Transverse colon (tissue), 4 donors: ENCODE results near the gene LINGO1. TPM values are rescaled to one million over a fixed set of nuclear protein-coding genes. Genes with fewer than 3 reads are reported as not detected.

Source experiments
- DNase-seq: peaks from one replicate; pipeline ENCODE4 v3.0.0-alpha.2; 2019
- H3K27ac ChIP-seq, 4 donors: fragments of 200-600 bp; sonication (generic); 2 replicates each; pipeline ENCODE4 v1.5.1; 2016 to 2018; ENCODE audit warnings: inconsistent platforms in 4 of 4
- H3K27me3 ChIP-seq: fragments of 200-600 bp; sonication (generic); 2 replicates; pipeline ENCODE4 v1.5.1; 2017; ENCODE audit warnings: inconsistent platforms
- H3K36me3 ChIP-seq, 4 donors: fragments of 200-600 bp; sonication (generic); 2 replicates each; pipeline ENCODE4 v1.5.1; 2017 to 2019; ENCODE audit warnings: inconsistent platforms in 4 of 4
- H3K4me1 ChIP-seq, 4 donors: fragments of 200-600 bp; sonication (generic); 2 replicates each; pipeline ENCODE4 v1.5.1; 2017 to 2020; ENCODE audit warnings: inconsistent platforms in 4 of 4
- H3K4me3 ChIP-seq, 4 donors: fragments of 200-600 bp; sonication (generic); 1 replicate in 1 of 4; 2 replicates in 3 of 4; pipeline versions ENCODE4 v1.5.1 to v1.6.1; 2017 to 2019; ENCODE audit warnings: inconsistent platforms in 4 of 4
- H3K9me3 ChIP-seq, 2 donors: fragments of 200-600 bp; sonication (generic); 2 replicates each; pipeline ENCODE4 v1.5.1; 2017 to 2019; ENCODE audit warnings: inconsistent platforms in 2 of 2
- EP300 ChIP-seq: sonication (generic); formaldehyde crosslinking; IDR thresholded peaks from one replicate; pipeline ENCODE4 v1.6.1; 2017; ENCODE audit warnings: antibody characterized with exemption, low read depth
- POLR2A ChIP-seq: fragments of 450-650 bp; IDR thresholded peaks from one replicate; pipeline ENCODE4 v1.6.1; 2016; ENCODE audit warnings: antibody characterized with exemption, mild to moderate bottlenecking, moderate library complexity
- POLR2AphosphoS5 ChIP-seq, 3 donors: sonication (generic); formaldehyde crosslinking; IDR thresholded peaks; one replicate each; pipeline ENCODE4 v1.6.1; 2016; ENCODE audit warnings: antibody characterized with exemption in 3 of 3
- WGBS, 2 donors: methylation state at CpG; one replicate each; pipeline ENCODE4 v1.1.5; 2018; ENCODE audit warnings: low coverage in 1 of 2; 5-methylcytosine and 5-hydroxymethylcytosine counted together
- in situ Hi-C, 4 donors: fragments of 200-750 bp; cut with MboI; loops; one replicate each; pipeline versions ENCODE4 v1.15.0 to v1.15.1; 2017; ENCODE audit warnings: low sequenced_read_pairs in 3 of 4, low pct_ligation_motif_present in 1 of 4, low pct_unique_long_range_greater_than_20kb in 1 of 4
- intact Hi-C: fragments of 100-400 bp; cut with DNase I; formaldehyde crosslinking; loops from one replicate; pipeline ENCODE4 v1.15.1; 2023; ENCODE audit warnings: low total_unique reads
- total RNA-seq, 4 donors: library from RNA; depleted of rRNA; stranded (reverse); fragments of >200 nt; gene quantifications; one replicate each; pipeline ENCODE4 v1.1.0, GENCODE V29; 2016
- TF ChIP-seq, protein P1 (sequence below), 5 experiments: fragments of 200-600 bp in 3 of 5; fragments of 450-650 bp in 2 of 5; sonication (generic) in 3 of 5; IDR thresholded peaks; 1 replicate in 2 of 5; 2 replicates in 3 of 5; pipeline ENCODE4 v1.5.1; 2016 to 2017; ENCODE audit warnings: antibody characterized with exemption in 5 of 5, inconsistent platforms in 3 of 5, mild to moderate bottlenecking in 2 of 5, moderate library complexity in 1 of 5

Gene LINGO1
- total RNA-seq, 4 donors from 2014 or later: 0.27 to 0.95 TPM; not detected in 2

DNA sequence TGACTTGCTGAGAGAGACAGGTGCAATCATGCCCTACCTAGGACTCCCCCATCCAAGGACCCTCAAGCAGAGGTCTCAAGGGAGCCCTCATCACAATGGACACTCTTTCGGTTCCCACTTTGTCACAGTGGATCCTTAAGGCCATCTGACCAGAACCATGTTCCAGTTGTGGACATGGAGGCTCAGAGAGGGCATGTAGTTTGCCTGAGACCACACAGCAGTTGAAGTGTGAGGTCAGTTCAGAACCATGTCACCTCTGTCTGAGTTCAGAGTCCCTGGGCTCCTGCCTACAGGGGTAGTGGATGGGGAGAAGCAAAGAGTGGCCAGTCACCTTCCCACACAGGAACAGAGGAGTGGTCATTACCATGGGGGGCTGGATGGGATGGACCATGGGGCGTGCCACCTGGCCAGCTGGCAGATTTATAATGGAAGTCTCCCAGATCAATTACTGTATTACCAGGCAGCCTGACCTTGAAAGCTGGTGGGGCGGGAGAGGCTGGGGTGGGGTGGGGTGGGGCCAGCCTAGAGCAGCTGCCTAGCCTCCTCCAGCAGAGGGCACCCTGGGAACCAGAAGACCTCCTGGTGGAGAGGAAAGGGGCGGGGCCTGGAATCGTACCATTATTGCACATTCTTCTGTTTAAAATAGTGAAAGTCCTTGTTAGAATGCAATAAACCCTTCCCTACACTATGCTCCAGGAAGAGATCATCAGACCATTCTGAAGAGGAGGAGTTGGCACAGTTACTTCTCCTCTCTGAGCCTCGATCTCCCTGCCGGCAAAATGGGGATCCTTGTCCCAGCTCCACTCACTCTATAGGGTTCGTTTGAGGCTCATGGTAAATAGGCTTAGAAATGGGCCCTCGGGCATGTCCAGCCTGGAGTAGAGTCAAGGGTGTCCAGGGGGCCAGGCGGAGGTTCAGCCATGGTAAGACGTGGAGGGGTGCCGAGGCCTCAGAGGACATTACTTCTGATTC is 26.9 kb upstream of the LINGO1 start:
- in situ Hi-C loops (no loop called here), intact Hi-C loops (no loop called here)
- peak; percentile 82 for DNase-seq
- Histone ChIP-seq H3K36me3 (no peaks in the 10 kb centered on the region), H3K27me3 (peaks cover 4% of the 10 kb centered on the region), H3K9me3 (no peaks in the 10 kb centered on the region), H3K4me1 (peaks cover 0 to 18% (median 8%) of the 10 kb centered on the region in 4 donors), H3K4me3 (no peak overlapping the region), H3K27ac (no peak overlapping the region)
- 45% methylated on average over 12 of the region's 12 CpGs; no CpG with 5 or more reads in 1 of the 2 donors for WGBS, 2 donors
- TF ChIP-seq, protein P1, sequence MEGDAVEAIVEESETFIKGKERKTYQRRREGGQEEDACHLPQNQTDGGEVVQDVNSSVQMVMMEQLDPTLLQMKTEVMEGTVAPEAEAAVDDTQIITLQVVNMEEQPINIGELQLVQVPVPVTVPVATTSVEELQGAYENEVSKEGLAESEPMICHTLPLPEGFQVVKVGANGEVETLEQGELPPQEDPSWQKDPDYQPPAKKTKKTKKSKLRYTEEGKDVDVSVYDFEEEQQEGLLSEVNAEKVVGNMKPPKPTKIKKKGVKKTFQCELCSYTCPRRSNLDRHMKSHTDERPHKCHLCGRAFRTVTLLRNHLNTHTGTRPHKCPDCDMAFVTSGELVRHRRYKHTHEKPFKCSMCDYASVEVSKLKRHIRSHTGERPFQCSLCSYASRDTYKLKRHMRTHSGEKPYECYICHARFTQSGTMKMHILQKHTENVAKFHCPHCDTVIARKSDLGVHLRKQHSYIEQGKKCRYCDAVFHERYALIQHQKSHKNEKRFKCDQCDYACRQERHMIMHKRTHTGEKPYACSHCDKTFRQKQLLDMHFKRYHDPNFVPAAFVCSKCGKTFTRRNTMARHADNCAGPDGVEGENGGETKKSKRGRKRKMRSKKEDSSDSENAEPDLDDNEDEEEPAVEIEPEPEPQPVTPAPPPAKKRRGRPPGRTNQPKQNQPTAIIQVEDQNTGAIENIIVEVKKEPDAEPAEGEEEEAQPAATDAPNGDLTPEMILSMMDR (IDR thresholded peaks at IDR 0.05): peak; percentile 13 to 54 (median 29)
- TF ChIP-seq POLR2A: no peak

GRCh38 chr15:77658304-77658703 is 25.6 kb upstream of the LINGO1 start:
- intact Hi-C loops (no loop called here), in situ Hi-C loops (no loop called here)
- Histone ChIP-seq H3K27ac (no peak overlapping the region), H3K4me1 (peaks cover 0 to 18% (median 8%) of the 10 kb centered on the region in 4 donors), H3K9me3 (peaks cover 0 to 4% of the 10 kb centered on the region in 2 donors), H3K4me3 (no peak overlapping the region), H3K36me3 (no peaks in the 10 kb centered on the region), H3K27me3 (peaks cover 4% of the 10 kb centered on the region)
- no peak for DNase-seq
- TF ChIP-seq EP300 (no peak), POLR2A (no peak), POLR2AphosphoS5 (IDR thresholded peaks at IDR 0.05) (no peak)
- TF ChIP-seq, protein P1 (IDR thresholded peaks at IDR 0.05): no peak
- 85 to 90% methylated on average over 2 to 6 of the region's 6 CpGs for WGBS, 2 donors

- 69% methylated on average over 23 of the region's 23 CpGs; no CpG with 5 or more reads in 1 of the 2 donors for WGBS, 2 donors
- no peak overlapping the region for H3K4me3 ChIP-seq
- in situ Hi-C loops: no loop called here
- H3K27me3 ChIP-seq: peaks cover 4% of the 10 kb centered on the region
- peaks cover 0 to 18% (median 8%) of the 10 kb centered on the region in 4 donors for H3K4me1 ChIP-seq
- intact Hi-C loops: no loop called here
- H3K9me3 ChIP-seq: peaks cover 0 to 4% of the 10 kb centered on the region in 2 donors
- TF ChIP-seq POLR2AphosphoS5 (IDR thresholded peaks at IDR 0.05) (no peak), EP300 (no peak), POLR2A (no peak)
- TF ChIP-seq, protein P1 (IDR thresholded peaks at IDR 0.05): no peak
- no peaks in the 10 kb centered on the region for H3K36me3 ChIP-seq
- no peak for DNase-seq
- no peak overlapping the region for H3K27ac ChIP-seq
Measured at GRCh38 chr15:77657634-77658238, 25.0 kb upstream of the LINGO1 start.

DNA sequence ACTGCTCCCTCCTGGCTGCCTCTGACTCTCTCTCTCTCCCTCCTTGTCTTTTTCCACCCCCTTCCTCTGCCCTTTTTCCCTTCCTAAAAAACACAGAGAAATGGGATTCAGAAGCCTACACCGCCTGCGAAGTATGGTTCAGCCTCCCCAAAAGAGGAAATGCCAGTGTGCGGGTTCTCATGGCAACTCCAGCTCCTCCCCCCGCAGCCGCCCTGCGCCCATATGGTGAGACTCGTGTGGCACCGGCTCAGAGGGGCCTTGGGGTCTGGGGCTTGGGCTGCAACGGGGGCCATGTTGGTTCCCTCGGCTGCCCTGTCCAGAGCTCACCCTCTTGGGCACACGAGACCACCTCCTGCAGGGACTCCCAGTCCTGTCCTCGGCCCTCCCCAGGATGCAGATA is 23.6 kb upstream of the LINGO1 start:
- peaks cover 0 to 18% (median 8%) of the 10 kb centered on the region in 4 donors for H3K4me1 ChIP-seq
- H3K27me3 ChIP-seq: peaks cover 2% of the 10 kb centered on the region
- peaks cover 0 to 4% of the 10 kb centered on the region in 2 donors for H3K9me3 ChIP-seq
- no peaks in the 10 kb centered on the region for H3K36me3 ChIP-seq
- WGBS, 2 donors: 68% methylated on average over 11 of the region's 12 CpGs; no CpG with 5 or more reads in 1 of the 2 donors
- H3K27ac ChIP-seq: no peak overlapping the region
- intact Hi-C loops (no loop called here), in situ Hi-C loops (no loop called here)
- no peak for DNase-seq
- TF ChIP-seq EP300 (no peak), POLR2AphosphoS5 (IDR thresholded peaks at IDR 0.05) (no peak), POLR2A (no peak)
- TF ChIP-seq, protein P1 (IDR thresholded peaks at IDR 0.05): no peak
- no peak overlapping the region for H3K4me3 ChIP-seq
